ENCODE data around the gene EGLN2. TPM values are rescaled to one million over a fixed set of nuclear protein-coding genes. Genes with fewer than 3 reads are reported as not detected.
"Not testable (repeated sequence)": the region's sequence is repeated elsewhere in the genome, so short reads cannot be mapped to it uniquely, and the experiment has no call there.

The EGLN2 gene
- total and polyA plus RNA-seq, 2 of the 4 experiments (the other 2 are of a cell fraction), result 54.1 to 60.2 TPM

DNA sequence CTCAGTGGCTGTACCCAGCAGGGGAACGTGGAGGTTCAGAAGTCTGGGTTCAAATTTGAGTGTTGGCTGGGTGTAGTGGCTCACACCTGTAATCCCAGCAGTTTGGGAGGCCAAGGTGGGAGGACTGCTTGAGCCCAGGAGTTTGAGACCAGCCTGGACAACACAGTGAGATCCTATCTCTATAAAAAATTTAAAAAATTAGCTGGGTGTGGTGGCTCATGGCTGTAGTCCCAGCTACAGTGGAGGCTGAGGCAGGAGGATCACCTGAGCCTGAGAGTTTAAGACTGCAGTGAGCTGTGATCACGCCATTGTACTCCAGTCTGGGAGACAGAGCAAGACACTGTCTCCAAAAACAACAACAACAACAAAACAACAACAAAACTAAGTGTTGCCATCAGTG, 14.8 kb upstream of the EGLN2 start:
- H3K9ac ChIP-seq (ENCODE audit: low read depth, low read length); H3K4me2 ChIP-seq (ENCODE audit: low read depth, low read length); H4K5ac ChIP-seq (ENCODE audit: low read depth, low read length); H3K9me1 ChIP-seq (ENCODE audit: insufficient read depth, low read length); CTCF ChIA-PET; ATAC-seq (ENCODE audit: low read depth); H2BK120ac ChIP-seq (ENCODE audit: low read depth, low read length); H3K23ac ChIP-seq (ENCODE audit: low read depth, low read length); H2AK5ac ChIP-seq (ENCODE audit: low read depth, low read length); H3K27ac ChIP-seq (ENCODE audit: insufficient read depth, low read length); H4K91ac ChIP-seq (ENCODE audit: insufficient read depth, low read depth, low read length); H2BK5ac ChIP-seq (ENCODE audit: low read depth, low read length, poor library complexity, severe bottlenecking); in situ Hi-C loops (cut with MboI; ENCODE audit: low sequenced_read_pairs); H4K8ac ChIP-seq (ENCODE audit: low read depth in 2 of 2, low read length in 2 of 2); H3K4me1 ChIP-seq (ENCODE audit: control insufficient read depth, insufficient read depth, low read length); intact Hi-C loops (cut with micrococcal nuclease); H3K4me3 ChIP-seq (ENCODE audit: insufficient read depth, low read depth, low read length); H3K14ac ChIP-seq (replicated peaks; ENCODE audit: low read depth, low read length); POLR2A ChIA-PET (ENCODE audit: unreplicated experiment); H4K20me1 ChIP-seq (ENCODE audit: insufficient read depth, low read length); dilution Hi-C loops (cut with HindIII; ENCODE audit: low sequenced_read_pairs, unreplicated experiment); DNase-seq; H2AFZ ChIP-seq (replicated peaks; ENCODE audit: low read length, poor library complexity); H3K36me3 ChIP-seq (ENCODE audit: control insufficient read depth, insufficient read depth, low read length); BruUV-seq (replicated peaks); H3K4ac ChIP-seq (ENCODE audit: low read depth, low read length); H3K56ac ChIP-seq (ENCODE audit: extremely low read depth, insufficient read depth, low read length); H2BK20ac ChIP-seq (ENCODE audit: low read depth, low read length); H3K27me3 ChIP-seq (ENCODE audit: control insufficient read depth, insufficient read depth, low read length); H3K18ac ChIP-seq (ENCODE audit: low read depth, low read length); H2BK15ac ChIP-seq (ENCODE audit: low read depth, low read length); H3K9me3 ChIP-seq (ENCODE audit: control insufficient read depth, insufficient read depth, low read length): not testable (repeated sequence)
- Histone ChIP-seq H2AK9ac (replicated peaks; ENCODE audit: low read depth, low read length, poor library complexity) (peak overlapping the region; percentile 21), H3K79me1 (ENCODE audit: low read depth in 1 of 2, low read length in 2 of 2) (peaks cover 8 to 13% of the 10 kb centered on the region in 2 experiments; a peak in 3 of 4 replicates)
- 83% methylated on average over 1 of the region's 2 CpGs; no CpG with 5 or more reads in 1 of the 2 experiments for WGBS, 2 experiments (ENCODE audit: extremely low coverage in 2 of 2, insufficient read length in 1 of 2)
